HUES48 (cell line): ENCODE results near the gene LPAR4.
"Not testable (repeated sequence)": the region's sequence is repeated elsewhere in the genome, so short reads cannot be mapped to it uniquely, and the experiment has no call there.

ENCODE experiments used
- H3K27ac ChIP-seq: one replicate; pipeline ENCODE4 v1.7.0; 2013; ENCODE audit warnings: low read depth, low read length, inconsistent platforms
- H3K27me3 ChIP-seq: 2 replicates; pipeline ENCODE4 v1.6.1; 2013; ENCODE audit warnings: mild to moderate bottlenecking, low read length; ENCODE audit not compliant: control insufficient read depth, insufficient read depth
- H3K36me3 ChIP-seq: 2 replicates; pipeline ENCODE4 v1.6.1; 2013; ENCODE audit warnings: low read length; ENCODE audit not compliant: control insufficient read depth, insufficient read depth
- H3K4me1 ChIP-seq: 2 replicates; pipeline ENCODE4 v1.6.1; 2013; ENCODE audit warnings: mild to moderate bottlenecking, low read length; ENCODE audit not compliant: control insufficient read depth, insufficient read depth
- H3K4me3 ChIP-seq: 2 replicates; pipeline ENCODE4 v1.5.1; 2013; ENCODE audit warnings: mild to moderate bottlenecking, low read depth, low read length
- H3K9ac ChIP-seq: 2 replicates; pipeline ENCODE4 v1.6.1; 2013; ENCODE audit warnings: mild to moderate bottlenecking, low read depth, low read length, moderate library complexity
- H3K9me3 ChIP-seq: 2 replicates; pipeline ENCODE4 v1.6.1; 2013; ENCODE audit warnings: low read length; ENCODE audit not compliant: control insufficient read depth, insufficient read depth

The LPAR4 gene

GRCh38 chrX:78754917-78755316 lies 7.4 kb downstream of the LPAR4 start:
- H3K36me3 ChIP-seq, result 0 out of 2 replicates have a peak, but pooled peaks cover 4% of the 10 kb centered on the region
- H3K4me3 ChIP-seq, result no peak overlapping the region
- H3K27me3 ChIP-seq, result no peaks in the 10 kb centered on the region
- H3K9me3 ChIP-seq, result peaks cover 46% of the 10 kb centered on the region
- H3K4me1 ChIP-seq, result no peaks in the 10 kb centered on the region
- no peak overlapping the region for H3K9ac ChIP-seq
- no peak overlapping the region for H3K27ac ChIP-seq

- Histone ChIP-seq H3K27ac (no peak overlapping the region), H3K4me1 (no peaks in the 10 kb centered on the region), H3K9ac (no peak overlapping the region), H3K27me3 (no peaks in the 10 kb centered on the region), H3K36me3 (0 out of 2 replicates have a peak, but pooled peaks cover 4% of the 10 kb centered on the region), H3K9me3 (peaks cover 24% of the 10 kb centered on the region), H3K4me3 (no peak overlapping the region)
Measured at GRCh38 chrX:78759081-78759480, 11.6 kb downstream of the LPAR4 start.

GRCh38 chrX:78769101-78769755 lies 21.7 kb downstream of the LPAR4 start:
- Histone ChIP-seq H3K27ac (no peak overlapping the region), H3K9me3 (peaks cover 25% of the 10 kb centered on the region), H3K9ac (no peak overlapping the region), H3K36me3 (no peaks in the 10 kb centered on the region), H3K4me1 (no peaks in the 10 kb centered on the region), H3K4me3 (no peak overlapping the region), H3K27me3 (no peaks in the 10 kb centered on the region)

DNA sequence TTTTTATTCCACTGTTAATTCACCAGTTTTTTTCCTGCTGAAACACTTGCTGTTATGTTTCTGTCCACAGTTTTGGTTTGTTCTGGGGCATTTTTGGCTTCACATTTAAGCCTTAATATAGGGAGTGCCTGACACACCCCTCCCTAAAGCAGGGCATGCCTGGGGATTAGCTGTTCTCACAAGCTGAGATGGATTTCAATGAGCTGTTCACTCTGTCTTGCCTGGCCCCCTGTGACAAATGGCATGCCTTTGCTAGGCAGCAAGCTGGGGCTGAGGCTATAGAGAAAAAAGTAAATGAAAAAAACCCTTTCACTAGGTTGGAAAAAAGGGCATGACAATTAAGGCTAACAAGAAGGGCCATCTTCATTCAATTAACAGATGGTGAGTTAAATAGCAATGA lies 22.4 kb downstream of the LPAR4 start:
- Histone ChIP-seq H3K36me3 (no peaks in the 10 kb centered on the region), H3K9me3 (peaks cover 25% of the 10 kb centered on the region), H3K27me3 (no peaks in the 10 kb centered on the region), H3K27ac (no peak overlapping the region), H3K9ac (no peak overlapping the region), H3K4me1 (no peaks in the 10 kb centered on the region), H3K4me3 (no peak overlapping the region)

- Histone ChIP-seq H3K9ac (no peak overlapping the region), H3K4me3 (no peak overlapping the region), H3K27ac (no peak overlapping the region), H3K9me3 (peaks cover 46% of the 10 kb centered on the region), H3K4me1 (no peaks in the 10 kb centered on the region), H3K36me3 (no peaks in the 10 kb centered on the region), H3K27me3 (no peaks in the 10 kb centered on the region)
Measured at GRCh38 chrX:78796916-78797315, 49.4 kb downstream of the LPAR4 start.

- Histone ChIP-seq H3K9ac (no peak overlapping the region), H3K27ac (no peak overlapping the region), H3K27me3 (no peaks in the 10 kb centered on the region)
Measured at GRCh38 chrX:78800114-78800513, 52.6 kb downstream of the LPAR4 start.

GRCh38 chrX:78800694-78801093 lies 53.2 kb downstream of the LPAR4 start:
- peaks cover 36% of the 10 kb centered on the region for H3K9me3 ChIP-seq
- no peaks in the 10 kb centered on the region for H3K4me1 ChIP-seq
- no peak overlapping the region for H3K9ac ChIP-seq
- no peaks in the 10 kb centered on the region for H3K27me3 ChIP-seq
- H3K27ac ChIP-seq, result no peak overlapping the region
- H3K36me3 ChIP-seq, result no peaks in the 10 kb centered on the region
- no peak overlapping the region for H3K4me3 ChIP-seq

More at GRCh38 chrX:78800114-78800513, 52.6 kb downstream of the LPAR4 start:
- Histone ChIP-seq H3K36me3 (no peaks in the 10 kb centered on the region), H3K4me3 (no peak overlapping the region), H3K9me3 (peaks cover 36% of the 10 kb centered on the region), H3K4me1 (no peaks in the 10 kb centered on the region)

DNA sequence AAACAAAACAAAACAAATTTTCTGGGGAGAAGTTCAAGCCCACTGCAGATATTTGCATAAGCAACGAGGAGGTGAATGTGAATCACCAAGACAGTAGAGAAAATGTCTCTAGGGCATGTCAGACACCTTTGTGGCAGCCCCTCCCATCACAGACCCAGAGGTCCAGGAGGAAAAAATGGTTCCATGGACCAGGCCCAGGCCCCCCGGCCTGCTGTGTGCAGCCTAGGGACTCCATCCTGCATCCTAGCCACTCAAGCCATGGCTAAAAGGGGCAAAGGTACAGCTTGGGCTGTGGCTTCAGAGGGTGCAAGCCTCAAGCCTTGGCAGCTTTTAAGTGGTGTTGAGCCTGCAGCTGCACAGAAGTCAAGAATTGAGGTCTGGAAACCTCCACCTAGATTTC lies 54.0 kb downstream of the LPAR4 start:
- no peaks in the 10 kb centered on the region for H3K27me3 ChIP-seq
- H3K36me3 ChIP-seq, result no peaks in the 10 kb centered on the region

GRCh38 chrX:78802526-78802925 lies 55.0 kb downstream of the LPAR4 start:
- not testable (repeated sequence) for H3K4me3 ChIP-seq, H3K9ac ChIP-seq, H3K27me3 ChIP-seq, H3K4me1 ChIP-seq, H3K27ac ChIP-seq, H3K36me3 ChIP-seq
- H3K9me3 ChIP-seq, result peaks cover 37% of the 10 kb centered on the region

More for the DNA sequence above, 54.0 kb downstream of the LPAR4 start:
- Histone ChIP-seq H3K27ac (no peak overlapping the region), H3K9ac (no peak overlapping the region), H3K9me3 (peaks cover 38% of the 10 kb centered on the region), H3K4me1 (no peaks in the 10 kb centered on the region), H3K4me3 (no peak overlapping the region)
